HepG2 (cell line): ENCODE data around the gene GJA10. TPM values are rescaled to one million over a fixed set of nuclear protein-coding genes. Genes with fewer than 3 reads are reported as not detected.

Experiments
- ATRX ChIP-seq: sonication (generic); formaldehyde crosslinking; IDR thresholded peaks from 2 replicates; pipeline ENCODE4 v1.4.0; 2020; ENCODE audit warnings: missing genetic modification reagents, borderline replicate concordance
- CBFB ChIP-seq: sonication (generic); formaldehyde crosslinking; IDR thresholded peaks from 2 replicates; pipeline ENCODE4 v1.4.0; 2020; ENCODE audit warnings: missing genetic modification reagents
- CBX5 ChIP-seq: sonication (generic); formaldehyde crosslinking; IDR thresholded peaks from 2 replicates; pipeline ENCODE4 v1.4.0; 2020; ENCODE audit warnings: missing genetic modification reagents, borderline replicate concordance
- ETV6 ChIP-seq: sonication (generic); formaldehyde crosslinking; conservative IDR thresholded peaks from 2 replicates; pipeline ENCODE4 v1.4.0; 2020; ENCODE audit warnings: missing genetic modification reagents
- GATAD1 ChIP-seq: IDR thresholded peaks from 2 replicates; pipeline ENCODE4 v1.6.1; 2016; ENCODE audit warnings: missing genetic modification reagents, missing compliant biosample characterization
- HDAC2 ChIP-seq: sonication (generic); formaldehyde crosslinking; IDR thresholded peaks from 2 replicates; pipeline ENCODE4 v1.4.0; 2020; ENCODE audit warnings: missing genetic modification reagents
- HMG20B ChIP-seq: conservative IDR thresholded peaks from 2 replicates; pipeline ENCODE4 v1.6.1; 2016; ENCODE audit warnings: missing genetic modification reagents, missing compliant biosample characterization
- MIER2 ChIP-seq: IDR thresholded peaks from 2 replicates; pipeline ENCODE4 v1.6.1; 2016; ENCODE audit warnings: missing biosample characterization, missing genetic modification reagents
- SMAD3 ChIP-seq: sonication (generic); formaldehyde crosslinking; IDR thresholded peaks from 2 replicates; pipeline ENCODE4 v1.4.0; 2020; ENCODE audit warnings: missing genetic modification reagents
- SOX5 ChIP-seq: IDR thresholded peaks from 2 replicates; pipeline ENCODE4 v1.6.1; 2016; ENCODE audit warnings: borderline replicate concordance
- YEATS2 ChIP-seq: sonication (generic); formaldehyde crosslinking; IDR thresholded peaks from 2 replicates; pipeline ENCODE4 v1.4.0; 2020; ENCODE audit warnings: missing genetic modification reagents, borderline replicate concordance
- ZMAT3 ChIP-seq: sonication (generic); formaldehyde crosslinking; conservative IDR thresholded peaks from 2 replicates; pipeline ENCODE4 v1.7.0; 2021; ENCODE audit warnings: missing genetic modification reagents
- ZNF205 ChIP-seq: IDR thresholded peaks from 2 replicates; pipeline ENCODE4 v1.6.1; 2018; ENCODE audit warnings: missing biosample characterization, missing genetic modification reagents
- ZNF292 ChIP-seq: sonication (generic); formaldehyde crosslinking; IDR thresholded peaks from 2 replicates; pipeline ENCODE4 v1.8.1; 2022; ENCODE audit warnings: mild to moderate bottlenecking, low read depth, missing genetic modification reagents, borderline replicate concordance
- ZNF468 ChIP-seq: sonication (generic); formaldehyde crosslinking; IDR thresholded peaks from 2 replicates; pipeline ENCODE4 v1.8.0; 2022; ENCODE audit warnings: mild to moderate bottlenecking, moderate library complexity, missing genetic modification reagents
- ZNF563 ChIP-seq: sonication (generic); formaldehyde crosslinking; IDR thresholded peaks from 2 replicates; pipeline ENCODE4 v1.8.0; 2022; ENCODE audit warnings: mild to moderate bottlenecking, moderate library complexity, missing genetic modification reagents
- ZNF615 ChIP-seq: sonication (generic); formaldehyde crosslinking; IDR thresholded peaks from 2 replicates; pipeline ENCODE4 v1.5.0; 2020; ENCODE audit warnings: mild to moderate bottlenecking, missing genetic modification reagents, borderline replicate concordance
- ZNF616 ChIP-seq: sonication (generic); formaldehyde crosslinking; IDR thresholded peaks from 2 replicates; pipeline ENCODE4 v1.5.0; 2020; ENCODE audit warnings: low read depth, mild to moderate bottlenecking, missing genetic modification reagents
- ZSCAN21 ChIP-seq: sonication (generic); formaldehyde crosslinking; IDR thresholded peaks from 2 replicates; pipeline ENCODE4 v1.8.0; 2022; ENCODE audit warnings: mild to moderate bottlenecking, missing genetic modification reagents, moderate library complexity, borderline replicate concordance
- polyA plus RNA-seq, 8 experiments: library from polyadenylated mRNA; depleted of rRNA in 3 of 8; stranded (reverse) in 7 of 8; unstranded in 1 of 8; fragments of >200 nt; fragmentation: Illumina TruSeq in 4 of 8; extraction: Trizol in 4 of 8; gene quantifications; 2 replicates each; pipeline versions ENCODE4 v1.2.1 to v1.2.3, GENCODE V29; 2011 to 2016; ENCODE audit warnings: low read depth in 4 of 8, missing spikeins in 1 of 8, mixed read lengths in 1 of 8; ENCODE audit not compliant: insufficient read depth in 1 of 8
- total RNA-seq, 5 experiments: library from RNA; depleted of rRNA; stranded (reverse); fragments of >200 nt; fragmentation: Illumina TruSeq; extraction: Trizol; gene quantifications; 2 replicates each; pipeline ENCODE4 v1.2.3, GENCODE V29; 2016; ENCODE audit warnings: low read depth in 1 of 5
- TF ChIP-seq, protein P1 (sequence below): sonication (generic); formaldehyde crosslinking; conservative IDR thresholded peaks from 2 replicates; pipeline ENCODE4 v1.8.0; 2022; ENCODE audit warnings: low read depth, missing genetic modification reagents
- TF ChIP-seq, protein P2 (sequence below): sonication (generic); formaldehyde crosslinking; IDR thresholded peaks from 2 replicates; pipeline ENCODE4 v1.5.1; 2020; ENCODE audit warnings: mild to moderate bottlenecking, missing genetic modification reagents, borderline replicate concordance
- TF ChIP-seq, protein P3 (sequence below): sonication (generic); formaldehyde crosslinking; IDR thresholded peaks from 2 replicates; pipeline ENCODE4 v1.8.0; 2022; ENCODE audit warnings: mild to moderate bottlenecking, missing genetic modification reagents; ENCODE audit not compliant: insufficient replicate concordance

GJA10 gene
- total and polyA plus RNA-seq, 2 of the 13 experiments (the other 11 are each of a cell fraction or from before 2014, with no cell fraction given) = not detected

DNA sequence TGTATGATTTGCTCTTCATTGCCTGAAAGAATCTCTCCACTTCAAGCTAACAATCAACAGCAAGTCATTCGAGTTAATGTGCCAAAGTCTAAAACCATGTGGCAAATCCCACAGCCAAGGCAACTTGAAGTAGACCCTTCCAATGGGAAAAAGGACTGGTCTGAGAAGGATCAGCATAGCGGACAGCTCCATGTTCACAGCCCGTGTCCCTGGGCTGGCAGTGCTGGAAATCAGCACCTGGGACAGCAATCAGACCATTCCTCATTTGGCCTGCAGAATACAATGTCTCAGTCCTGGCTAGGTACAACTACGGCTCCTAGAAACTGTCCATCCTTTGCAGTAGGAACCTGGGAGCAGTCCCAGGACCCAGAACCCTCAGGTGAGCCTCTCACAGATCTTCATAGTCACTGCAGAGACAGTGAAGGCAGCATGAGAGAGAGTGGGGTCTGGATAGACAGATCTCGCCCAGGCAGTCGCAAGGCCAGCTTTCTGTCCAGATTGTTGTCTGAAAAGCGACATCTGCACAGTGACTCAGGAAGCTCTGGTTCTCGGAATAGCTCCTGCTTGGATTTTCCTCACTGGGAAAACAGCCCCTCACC, 1.1 kb downstream of the GJA10 start (continued):
- TF ChIP-seq ATRX (CRISPR knock-in tag) (no peak), ZNF616 (peak; percentile 63; the same call in 1 of the 2 replicates), YEATS2 (CRISPR knock-in tag) (peak; percentile 76; the same call in 1 of the 2 replicates), ZMAT3 (CRISPR knock-in tag) (peak; percentile 65; the same call in 1 of the 2 replicates), ETV6 (peak; percentile 91), CBFB (CRISPR knock-in tag) (no peak), HMG20B (CRISPR knock-in tag) (peak; percentile 82), HDAC2 (CRISPR knock-in tag) (peak; percentile 81), SMAD3 (CRISPR knock-in tag) (peak; percentile 98), ZNF205 (CRISPR knock-in tag) (peak; percentile 87), ZNF563 (CRISPR knock-in tag) (peak; percentile 61; the same call in 1 of the 2 replicates), ZNF615 (CRISPR knock-in tag) (no peak), CBX5 (peak; percentile 67; the same call in 1 of the 2 replicates), ZNF468 (no peak), GATAD1 (CRISPR knock-in tag) (peak; percentile 62), SOX5 (no peak), ZSCAN21 (CRISPR knock-in tag) (peak; percentile 86), MIER2 (peak; percentile 100), ZNF292 (no peak)
- TF ChIP-seq, protein P1, sequence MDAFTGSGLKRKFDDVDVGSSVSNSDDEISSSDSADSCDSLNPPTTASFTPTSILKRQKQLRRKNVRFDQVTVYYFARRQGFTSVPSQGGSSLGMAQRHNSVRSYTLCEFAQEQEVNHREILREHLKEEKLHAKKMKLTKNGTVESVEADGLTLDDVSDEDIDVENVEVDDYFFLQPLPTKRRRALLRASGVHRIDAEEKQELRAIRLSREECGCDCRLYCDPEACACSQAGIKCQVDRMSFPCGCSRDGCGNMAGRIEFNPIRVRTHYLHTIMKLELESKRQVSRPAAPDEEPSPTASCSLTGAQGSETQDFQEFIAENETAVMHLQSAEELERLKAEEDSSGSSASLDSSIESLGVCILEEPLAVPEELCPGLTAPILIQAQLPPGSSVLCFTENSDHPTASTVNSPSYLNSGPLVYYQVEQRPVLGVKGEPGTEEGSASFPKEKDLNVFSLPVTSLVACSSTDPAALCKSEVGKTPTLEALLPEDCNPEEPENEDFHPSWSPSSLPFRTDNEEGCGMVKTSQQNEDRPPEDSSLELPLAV (CRISPR knock-in tag) = 0 out of 2 replicates have a peak, but pooled peaks have one; percentile 55
- TF ChIP-seq, protein P2, sequence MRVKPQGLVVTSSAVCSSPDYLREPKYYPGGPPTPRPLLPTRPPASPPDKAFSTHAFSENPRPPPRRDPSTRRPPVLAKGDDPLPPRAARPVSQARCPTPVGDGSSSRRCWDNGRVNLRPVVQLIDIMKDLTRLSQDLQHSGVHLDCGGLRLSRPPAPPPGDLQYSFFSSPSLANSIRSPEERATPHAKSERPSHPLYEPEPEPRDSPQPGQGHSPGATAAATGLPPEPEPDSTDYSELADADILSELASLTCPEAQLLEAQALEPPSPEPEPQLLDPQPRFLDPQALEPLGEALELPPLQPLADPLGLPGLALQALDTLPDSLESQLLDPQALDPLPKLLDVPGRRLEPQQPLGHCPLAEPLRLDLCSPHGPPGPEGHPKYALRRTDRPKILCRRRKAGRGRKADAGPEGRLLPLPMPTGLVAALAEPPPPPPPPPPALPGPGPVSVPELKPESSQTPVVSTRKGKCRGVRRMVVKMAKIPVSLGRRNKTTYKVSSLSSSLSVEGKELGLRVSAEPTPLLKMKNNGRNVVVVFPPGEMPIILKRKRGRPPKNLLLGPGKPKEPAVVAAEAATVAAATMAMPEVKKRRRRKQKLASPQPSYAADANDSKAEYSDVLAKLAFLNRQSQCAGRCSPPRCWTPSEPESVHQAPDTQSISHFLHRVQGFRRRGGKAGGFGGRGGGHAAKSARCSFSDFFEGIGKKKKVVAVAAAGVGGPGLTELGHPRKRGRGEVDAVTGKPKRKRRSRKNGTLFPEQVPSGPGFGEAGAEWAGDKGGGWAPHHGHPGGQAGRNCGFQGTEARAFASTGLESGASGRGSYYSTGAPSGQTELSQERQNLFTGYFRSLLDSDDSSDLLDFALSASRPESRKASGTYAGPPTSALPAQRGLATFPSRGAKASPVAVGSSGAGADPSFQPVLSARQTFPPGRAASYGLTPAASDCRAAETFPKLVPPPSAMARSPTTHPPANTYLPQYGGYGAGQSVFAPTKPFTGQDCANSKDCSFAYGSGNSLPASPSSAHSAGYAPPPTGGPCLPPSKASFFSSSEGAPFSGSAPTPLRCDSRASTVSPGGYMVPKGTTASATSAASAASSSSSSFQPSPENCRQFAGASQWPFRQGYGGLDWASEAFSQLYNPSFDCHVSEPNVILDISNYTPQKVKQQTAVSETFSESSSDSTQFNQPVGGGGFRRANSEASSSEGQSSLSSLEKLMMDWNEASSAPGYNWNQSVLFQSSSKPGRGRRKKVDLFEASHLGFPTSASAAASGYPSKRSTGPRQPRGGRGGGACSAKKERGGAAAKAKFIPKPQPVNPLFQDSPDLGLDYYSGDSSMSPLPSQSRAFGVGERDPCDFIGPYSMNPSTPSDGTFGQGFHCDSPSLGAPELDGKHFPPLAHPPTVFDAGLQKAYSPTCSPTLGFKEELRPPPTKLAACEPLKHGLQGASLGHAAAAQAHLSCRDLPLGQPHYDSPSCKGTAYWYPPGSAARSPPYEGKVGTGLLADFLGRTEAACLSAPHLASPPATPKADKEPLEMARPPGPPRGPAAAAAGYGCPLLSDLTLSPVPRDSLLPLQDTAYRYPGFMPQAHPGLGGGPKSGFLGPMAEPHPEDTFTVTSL (CRISPR knock-in tag) = no peak
- TF ChIP-seq, protein P3, sequence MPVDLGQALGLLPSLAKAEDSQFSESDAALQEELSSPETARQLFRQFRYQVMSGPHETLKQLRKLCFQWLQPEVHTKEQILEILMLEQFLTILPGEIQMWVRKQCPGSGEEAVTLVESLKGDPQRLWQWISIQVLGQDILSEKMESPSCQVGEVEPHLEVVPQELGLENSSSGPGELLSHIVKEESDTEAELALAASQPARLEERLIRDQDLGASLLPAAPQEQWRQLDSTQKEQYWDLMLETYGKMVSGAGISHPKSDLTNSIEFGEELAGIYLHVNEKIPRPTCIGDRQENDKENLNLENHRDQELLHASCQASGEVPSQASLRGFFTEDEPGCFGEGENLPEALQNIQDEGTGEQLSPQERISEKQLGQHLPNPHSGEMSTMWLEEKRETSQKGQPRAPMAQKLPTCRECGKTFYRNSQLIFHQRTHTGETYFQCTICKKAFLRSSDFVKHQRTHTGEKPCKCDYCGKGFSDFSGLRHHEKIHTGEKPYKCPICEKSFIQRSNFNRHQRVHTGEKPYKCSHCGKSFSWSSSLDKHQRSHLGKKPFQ (CRISPR knock-in tag) = no peak
